GM19351 (cell line): Measurements from ENCODE around the gene UPF3B.
"Not testable (repeated sequence)": the region's sequence is repeated elsewhere in the genome, so short reads cannot be mapped to it uniquely, and the experiment has no call there.

Source experiments
- ATAC-seq: cut with Tn5 transposase; IDR thresholded peaks from one replicate; pipeline ENCODE4 v1.9.1; 2021; ENCODE audit warnings: mild to moderate bottlenecking, moderate library complexity; ENCODE audit not compliant: unreplicated experiment

The UPF3B gene

GRCh38 chrX:119852382-119853353 is at the start of gene UPF3B:
UPF3B (minus strand) TSS chrX:119852963; CDS start chrX:119852928, 35 bp downstream.
- ATAC-seq: peak; percentile 96

- no peak for ATAC-seq
These were observed 48.2 kb upstream of the UPF3B start for GRCh38 chrX:119900976-119901375.

- ATAC-seq: no peak
These were observed 46.4 kb upstream of the UPF3B start for GRCh38 chrX:119899125-119899524.

- ATAC-seq: no peak
These were observed 43.1 kb upstream of the UPF3B start, which contains the start of gene AKAP14 for GRCh38 chrX:119895843-119896326. AKAP14 (plus strand) TSS chrX:119895893; CDS start chrX:119903224, 7,331 bp downstream.

- not testable (repeated sequence) for ATAC-seq
These were observed 39.4 kb upstream of the UPF3B start for GRCh38 chrX:119891961-119892692.

GRCh38 chrX:119890626-119891025 is 37.9 kb upstream of the UPF3B start:
- not testable (repeated sequence) for ATAC-seq

GRCh38 chrX:119887721-119888425 is 35.1 kb upstream of the UPF3B start:
- ATAC-seq: peak; percentile 89

GRCh38 chrX:119885554-119886428 is 33.0 kb upstream of the UPF3B start:
- ATAC-seq: no peak

GRCh38 chrX:119880552-119881437 is 28.0 kb upstream of the UPF3B start:
- ATAC-seq: peak; percentile 86

- ATAC-seq: peak; percentile 61
These were observed 27.3 kb upstream of the UPF3B start for GRCh38 chrX:119880076-119880475.

GRCh38 chrX:119878740-119879139 is 26.0 kb upstream of the UPF3B start:
- ATAC-seq: no peak

- peak; percentile 88 for ATAC-seq
These were observed 19.0 kb upstream of the UPF3B start, which contains the start of the genes NDUFA1 and RNF113A for GRCh38 chrX:119871599-119872395. NDUFA1 (plus strand) TSS chrX:119871832; CDS start chrX:119871912, 80 bp downstream. RNF113A (minus strand) TSS chrX:119871733; CDS start chrX:119871613, 120 bp downstream.

GRCh38 chrX:119871245-119871598 is 18.5 kb upstream of the UPF3B start:
- ATAC-seq: peak; percentile 44

- peak; percentile 8 for ATAC-seq
These were observed 17.9 kb upstream of the UPF3B start for GRCh38 chrX:119870626-119871131.

GRCh38 chrX:119853444-119853843 is 681 bp upstream of the UPF3B start:
- ATAC-seq: no peak

GRCh38 chrX:119833905-119834304 is 18.9 kb downstream of the UPF3B start:
- no peak for ATAC-seq

- ATAC-seq: no peak
These were observed 24.3 kb downstream of the UPF3B start for GRCh38 chrX:119828446-119828845.
